Bronchial epithelial cell (primary cell): ENCODE measurements around the gene CCR3. TPM values are rescaled to one million over a fixed set of nuclear protein-coding genes. Genes with fewer than 3 reads are reported as not detected.
"Not testable (repeated sequence)": the region's sequence is repeated elsewhere in the genome, so short reads cannot be mapped to it uniquely, and the experiment has no call there.

Source experiments
- DNase-seq: peaks from one replicate; pipeline ENCODE4 v3.0.0-alpha.2; 2010; ENCODE audit warnings: low read depth
- FAIRE-seq: peaks from 2 replicates; lab custom pipeline; 2011; peaks lifted over from hg19 to GRCh38; lab: Jason Lieb, UNC
- H3K27me3 ChIP-seq: 2 replicates; pipeline ENCODE4 v1.5.1; 2011; ENCODE audit warnings: low read length; ENCODE audit not compliant: control insufficient read depth, insufficient read depth
- H3K36me3 ChIP-seq: 2 replicates; pipeline ENCODE4 v1.5.1; 2011; ENCODE audit warnings: low read length; ENCODE audit not compliant: control insufficient read depth, insufficient read depth
- H3K4me3 ChIP-seq: 2 replicates; pipeline ENCODE4 v1.5.1; 2011; ENCODE audit warnings: mild to moderate bottlenecking, low read depth, low read length, control low read depth
- CTCF ChIP-seq: IDR thresholded peaks from 2 replicates; pipeline ENCODE4 v1.5.1; 2011; ENCODE audit warnings: mild to moderate bottlenecking, moderate library complexity, low read length, control low read depth, inconsistent platforms; ENCODE audit not compliant: insufficient read depth, severe bottlenecking
- total RNA-seq: library from RNA; depleted of rRNA; stranded (reverse); fragments of >200 nt; gene quantifications from 2 replicates; pipeline ENCODE4 v1.2.1, GENCODE V29; 2014

The CCR3 gene
- total RNA-seq, 1 donor from 2014 or later = not detected

GRCh38 chr3:46206282-46207015 is 35.8 kb upstream of the CCR3 start:
- Histone ChIP-seq H3K4me3 (no peak overlapping the region), H3K36me3 (no peaks in the 10 kb centered on the region), H3K27me3 (no peaks in the 10 kb centered on the region)
- FAIRE-seq = no peak
- peak; percentile 17 for DNase-seq
- no peak for TF ChIP-seq CTCF

GRCh38 chr3:46207514-46207913 is 34.7 kb upstream of the CCR3 start:
- not testable (repeated sequence) for H3K4me3 ChIP-seq, H3K27me3 ChIP-seq, DNase-seq, H3K36me3 ChIP-seq, FAIRE-seq

GRCh38 chr3:46208167-46208704 is 34.0 kb upstream of the CCR3 start, which contains the start of gene CCR1:
Gene CCR1 (minus strand): TSS chr3:46208313. CDS start chr3:46204313, 4,000 bp downstream.
- TF ChIP-seq CTCF = peak; percentile 74
- FAIRE-seq = no peak
- H3K27me3 ChIP-seq = peaks cover 3% of the 10 kb centered on the region
- H3K36me3 ChIP-seq = no peaks in the 10 kb centered on the region
- DNase-seq = peak; percentile 25
- no peak within 1 kb of the TSS for H3K4me3 ChIP-seq

- DNase-seq (no peak), FAIRE-seq (peak; percentile 62)
- no peak for TF ChIP-seq CTCF
- Histone ChIP-seq H3K36me3 (no peaks in the 10 kb centered on the region), H3K4me3 (no peak overlapping the region), H3K27me3 (peaks cover 5% of the 10 kb centered on the region)
Observed at GRCh38 chr3:46209053-46209452, 33.2 kb upstream of the CCR3 start.

- Histone ChIP-seq H3K36me3 (no peaks in the 10 kb centered on the region), H3K4me3 (no peak overlapping the region), H3K27me3 (peaks cover 7% of the 10 kb centered on the region)
- peak; percentile 16 for DNase-seq
- FAIRE-seq = no peak
- TF ChIP-seq CTCF = no peak
Observed at GRCh38 chr3:46209746-46210470, 32.4 kb upstream of the CCR3 start.

- Histone ChIP-seq H3K4me3 (no peak overlapping the region), H3K36me3 (no peaks in the 10 kb centered on the region), H3K27me3 (peaks cover 7% of the 10 kb centered on the region)
- FAIRE-seq = no peak
- DNase-seq = no peak
- TF ChIP-seq CTCF = no peak
Observed at GRCh38 chr3:46212101-46212500, 30.2 kb upstream of the CCR3 start.
